Activated CD8-positive, alpha-beta T cell treated with anti-CD3 and anti-CD28 coated beads, Interleukin-2, amount 10 ng/mL, durations not matched to agents 7 days and 5 days (primary cell): ENCODE data around the gene SLC25A21. TPM values are rescaled to one million over a fixed set of nuclear protein-coding genes. Genes with fewer than 3 reads are reported as not detected.

Experiments used
- ATAC-seq: fragments of 150-1000 bp; cut with Tn5 transposase; one replicate; pipeline ENCODE4 v1.10.0; 2021; ENCODE audit warnings: moderate library complexity
- CTCF ChIA-PET: fragments of 350-600 bp; sonication (Branson Sonifier 250); formaldehyde crosslinking; loops from one replicate; lab custom pipeline; 2021; ENCODE audit warnings: antibody characterized with exemption; lab: Charles Lee
- POLR2A ChIA-PET: fragments of 350-600 bp; sonication (Branson Sonifier 250); formaldehyde crosslinking; loops from one replicate; lab custom pipeline; 2021; ENCODE audit warnings: antibody characterized with exemption; lab: Charles Lee
- DNase-seq: peaks from one replicate; pipeline ENCODE4 v3.0.0-alpha.2; 2020
- H3K27ac Mint-ChIP-seq: one replicate; pipeline ENCODE4 v1.8.0; 2021; ENCODE audit warnings: mild to moderate bottlenecking, mixed read lengths
- H3K27me3 Mint-ChIP-seq: one replicate; pipeline ENCODE4 v1.8.0; 2021; ENCODE audit warnings: low read depth, mixed read lengths
- H3K36me3 Mint-ChIP-seq: one replicate; pipeline ENCODE4 v1.8.0; 2021; ENCODE audit warnings: low read depth, mixed read lengths
- H3K4me1 Mint-ChIP-seq: one replicate; pipeline ENCODE4 v1.8.0; 2021; ENCODE audit warnings: low read depth, mixed read lengths
- H3K4me3 Mint-ChIP-seq: one replicate; pipeline ENCODE4 v1.8.0; 2021; ENCODE audit warnings: mild to moderate bottlenecking, mixed read lengths
- H3K9me3 Mint-ChIP-seq: one replicate; pipeline ENCODE4 v1.8.0; 2022; ENCODE audit warnings: mixed read lengths; ENCODE audit not compliant: insufficient read depth
- total RNA-seq, 2 experiments: library from RNA; stranded (reverse); gene quantifications; one replicate each; pipeline ENCODE4 v1.2.3, GENCODE V29; 2021

The SLC25A21 gene
- total RNA-seq, 2 experiments from 2014 or later, result not detected

DNA sequence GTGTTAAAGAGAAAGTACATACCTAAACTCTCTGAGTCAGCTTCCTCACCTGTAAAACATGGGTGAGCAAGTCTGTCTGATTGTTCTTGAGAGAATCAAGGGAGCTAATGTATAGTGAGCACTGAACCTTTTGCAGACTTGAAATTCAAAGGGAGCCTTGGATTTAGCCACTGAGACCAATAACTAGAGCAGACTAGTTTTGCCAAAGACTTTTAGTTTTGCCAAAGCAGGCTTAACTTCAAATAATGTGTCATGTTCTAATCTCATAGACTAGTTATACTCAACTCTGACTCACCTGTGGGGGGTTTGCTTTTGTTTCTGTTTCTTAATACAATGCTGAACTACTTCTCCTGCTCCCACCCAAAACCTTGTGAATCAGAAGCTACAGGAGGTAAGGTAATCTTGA, 123.7 kb downstream of the SLC25A21 start:
- DNase-seq (no peak), ATAC-seq (no peak)
- Mint-ChIP-seq H3K9me3 (no peaks in the 10 kb centered on the region), H3K36me3 (no peaks in the 10 kb centered on the region), H3K4me1 (no peaks in the 10 kb centered on the region), H3K27me3 (no peaks in the 10 kb centered on the region), H3K27ac (no peak overlapping the region), H3K4me3 (no peak overlapping the region)
- ChIA-PET POLR2A (no interaction called here), CTCF (no interaction called here)

DNA sequence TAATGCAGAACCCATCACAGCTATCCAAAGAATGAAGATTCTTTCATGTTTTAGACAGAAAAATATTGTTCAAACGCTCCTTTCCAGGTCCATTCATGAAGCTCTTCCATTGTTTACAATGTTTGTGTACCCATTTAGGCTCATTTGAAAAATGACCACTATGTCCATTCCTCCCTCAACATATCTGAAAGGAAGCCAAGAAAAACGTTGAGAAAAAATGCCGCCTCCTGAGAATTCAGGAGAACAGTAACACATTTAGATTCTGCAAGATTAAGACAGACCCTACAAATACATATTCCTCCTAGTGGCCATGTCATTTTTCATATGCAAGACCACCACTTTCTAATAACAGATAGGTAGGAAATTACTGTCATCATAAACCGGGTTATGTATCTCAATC, 124.4 kb downstream of the SLC25A21 start:
- ChIA-PET CTCF (no interaction called here), POLR2A (no interaction called here)
- no peaks in the 10 kb centered on the region for H3K27me3 Mint-ChIP-seq
- H3K27ac Mint-ChIP-seq, result no peak overlapping the region
- H3K36me3 Mint-ChIP-seq, result no peaks in the 10 kb centered on the region
- ATAC-seq (no peak), DNase-seq (no peak)
- H3K9me3 Mint-ChIP-seq, result no peaks in the 10 kb centered on the region
- no peaks in the 10 kb centered on the region for H3K4me1 Mint-ChIP-seq
- H3K4me3 Mint-ChIP-seq, result no peak overlapping the region

DNA sequence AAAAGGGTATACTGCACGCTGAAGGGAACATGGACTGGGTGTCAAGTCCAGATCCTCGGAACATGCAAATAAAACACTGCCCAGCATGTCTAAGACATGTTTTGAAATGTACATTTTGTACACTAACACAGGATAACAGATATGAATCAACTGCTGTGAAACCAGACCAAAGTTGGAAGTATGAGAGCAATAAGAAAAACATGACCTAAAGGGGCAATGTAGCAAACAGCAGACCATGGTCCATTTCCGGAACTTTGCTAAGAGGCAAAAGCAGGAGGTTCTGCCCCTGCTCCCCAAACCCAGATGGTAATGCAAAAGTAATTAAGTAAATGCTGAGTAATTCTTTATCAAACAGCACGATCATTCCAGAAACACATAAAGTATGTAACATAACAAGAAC, 125.2 kb downstream of the SLC25A21 start:
- ATAC-seq (no peak), DNase-seq (no peak)
- Mint-ChIP-seq H3K27me3 (no peaks in the 10 kb centered on the region), H3K4me1 (no peaks in the 10 kb centered on the region), H3K36me3 (no peaks in the 10 kb centered on the region), H3K4me3 (no peak overlapping the region), H3K27ac (no peak overlapping the region), H3K9me3 (no peaks in the 10 kb centered on the region)
- POLR2A ChIA-PET, result no interaction called here
- CTCF ChIA-PET, result no interaction called here

DNA sequence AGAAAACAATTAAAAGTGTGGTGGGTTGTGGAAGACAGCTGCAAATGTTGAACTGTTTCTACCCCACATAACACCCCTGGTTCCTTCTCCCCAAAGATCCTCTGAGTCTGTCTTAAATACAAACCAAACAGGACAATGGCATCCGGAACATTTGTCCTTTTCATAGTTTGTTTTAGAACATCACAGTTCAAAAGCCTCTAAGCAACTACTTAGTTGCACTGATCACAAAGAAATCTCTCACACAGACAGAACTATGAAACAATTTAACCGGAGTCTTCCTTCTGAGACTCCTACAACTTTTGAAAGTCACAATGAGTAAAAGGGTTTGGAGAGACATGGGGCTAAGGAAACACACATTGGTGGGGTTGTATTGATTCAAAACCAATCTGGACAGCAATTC, 125.6 kb downstream of the SLC25A21 start:
- Mint-ChIP-seq H3K9me3 (no peaks in the 10 kb centered on the region), H3K4me3 (no peak overlapping the region), H3K27ac (no peak overlapping the region), H3K36me3 (no peaks in the 10 kb centered on the region), H3K4me1 (no peaks in the 10 kb centered on the region), H3K27me3 (no peaks in the 10 kb centered on the region)
- ChIA-PET CTCF (no interaction called here), POLR2A (no interaction called here)
- ATAC-seq, result no peak
- DNase-seq, result no peak

DNA sequence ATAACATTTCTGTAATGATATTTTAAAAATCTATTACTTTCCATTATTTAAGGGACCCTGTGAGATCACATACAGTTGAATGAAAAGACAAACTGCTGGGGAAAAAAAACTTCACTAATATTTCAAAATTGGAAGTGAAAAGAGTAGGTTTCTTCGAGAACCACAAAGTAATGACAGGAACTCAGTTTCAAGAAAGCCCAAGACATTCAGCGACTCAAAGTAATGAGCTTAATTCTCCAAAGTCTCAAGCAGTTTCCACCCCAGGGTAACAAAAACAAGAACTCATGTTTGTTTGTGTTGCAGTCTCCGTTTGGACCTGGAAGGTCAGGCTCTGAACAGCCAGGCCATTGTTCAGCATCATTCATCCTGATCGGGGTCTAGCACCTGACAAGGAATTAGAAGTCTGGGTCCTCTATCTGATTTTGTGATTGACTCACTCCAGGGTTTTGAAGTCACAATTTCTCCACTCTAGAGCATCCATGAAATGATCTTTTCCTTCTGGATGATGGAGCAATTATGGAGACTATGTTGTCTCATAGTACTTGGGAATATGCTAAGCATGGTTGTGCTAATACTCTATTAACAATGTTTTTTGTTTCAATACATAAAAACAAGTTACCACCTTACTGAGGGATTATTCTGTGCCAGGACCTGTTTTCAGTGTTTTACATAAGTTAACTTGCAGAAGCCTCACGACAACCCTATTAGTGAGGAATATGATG, 126.9 kb downstream of the SLC25A21 start:
- Mint-ChIP-seq H3K27me3 (no peaks in the 10 kb centered on the region), H3K27ac (no peak overlapping the region), H3K4me1 (no peaks in the 10 kb centered on the region), H3K36me3 (no peaks in the 10 kb centered on the region), H3K9me3 (no peaks in the 10 kb centered on the region), H3K4me3 (no peak overlapping the region)
- ATAC-seq (no peak), DNase-seq (no peak)
- CTCF ChIA-PET, result no interaction called here
- POLR2A ChIA-PET, result no interaction called here

DNA sequence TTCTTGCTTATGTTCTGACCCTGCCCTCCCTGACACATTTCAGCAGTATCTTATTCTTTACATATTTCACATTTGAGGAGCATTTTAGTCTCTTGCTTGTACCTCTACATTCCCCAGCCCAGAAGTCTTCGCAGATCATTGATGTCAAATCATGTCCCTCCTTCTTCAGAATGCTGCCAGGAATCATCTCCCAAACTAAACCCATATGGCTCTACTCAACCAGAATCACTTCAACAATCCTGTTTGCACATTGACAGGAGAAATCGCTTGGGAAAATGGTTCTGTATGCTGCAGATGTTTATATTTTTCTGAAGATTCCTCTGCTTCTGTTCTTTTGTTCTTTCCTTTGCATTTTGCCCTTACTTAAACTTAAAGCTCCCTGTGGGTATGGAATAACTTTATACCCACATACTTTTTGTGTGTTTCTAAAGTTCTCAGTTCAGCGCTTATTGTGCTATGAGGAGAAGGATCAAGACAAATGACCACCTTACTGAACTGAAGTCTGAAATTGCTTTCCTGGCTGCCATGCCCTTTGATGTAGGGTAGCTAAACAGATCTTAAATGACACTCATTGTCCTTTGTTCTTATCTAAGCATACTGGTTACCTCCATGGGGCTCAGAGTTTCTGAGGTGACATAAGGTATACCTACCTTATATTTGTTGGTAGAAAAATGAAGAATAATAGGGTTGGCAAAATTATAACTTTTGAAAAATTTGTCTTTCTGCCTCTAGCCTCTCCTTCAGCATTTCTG, 134.6 kb downstream of the SLC25A21 start:
- Mint-ChIP-seq H3K36me3 (no peaks in the 10 kb centered on the region), H3K27me3 (no peaks in the 10 kb centered on the region), H3K9me3 (no peaks in the 10 kb centered on the region), H3K4me3 (no peak overlapping the region), H3K27ac (no peak overlapping the region), H3K4me1 (no peaks in the 10 kb centered on the region)
- ATAC-seq (no peak), DNase-seq (no peak)
- CTCF ChIA-PET, result no interaction called here
- POLR2A ChIA-PET, result no interaction called here

DNA sequence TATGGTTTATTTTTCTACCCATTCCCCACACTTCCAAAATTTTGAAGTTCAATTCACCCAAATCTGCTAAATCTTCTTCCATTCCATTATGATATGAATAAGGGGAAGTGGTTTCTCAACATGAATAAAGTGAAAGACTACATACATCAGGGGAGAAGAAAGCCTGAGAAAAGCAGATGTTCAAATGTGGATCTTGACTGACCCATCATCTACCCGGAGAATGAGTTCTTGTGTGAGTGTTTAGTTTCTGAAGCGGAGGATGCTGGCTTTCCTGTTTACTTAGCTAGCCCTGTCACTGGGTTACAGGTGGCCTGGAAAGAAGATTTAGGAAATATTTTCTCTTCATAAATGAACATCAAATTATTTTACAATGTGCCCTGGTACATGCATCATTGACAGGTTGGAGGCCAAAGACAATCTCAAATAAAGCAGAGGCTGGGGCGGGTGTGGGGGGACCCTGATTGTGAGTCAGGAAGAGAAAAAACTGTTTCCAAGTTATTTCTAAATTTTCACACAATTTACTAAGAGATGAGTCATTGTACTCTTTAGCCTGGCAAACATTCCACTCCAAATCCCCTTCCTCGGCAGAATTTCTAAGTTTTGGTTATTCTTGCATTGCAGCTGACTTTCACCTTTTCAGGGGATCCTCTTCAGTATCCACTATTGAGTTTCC, 135.6 kb downstream of the SLC25A21 start:
- ATAC-seq (no peak), DNase-seq (no peak)
- H3K27me3 Mint-ChIP-seq, result no peaks in the 10 kb centered on the region
- no peaks in the 10 kb centered on the region for H3K36me3 Mint-ChIP-seq
- H3K27ac Mint-ChIP-seq, result no peak overlapping the region
- ChIA-PET POLR2A (no interaction called here), CTCF (no interaction called here)
- no peak overlapping the region for H3K4me3 Mint-ChIP-seq
- no peaks in the 10 kb centered on the region for H3K9me3 Mint-ChIP-seq
- no peaks in the 10 kb centered on the region for H3K4me1 Mint-ChIP-seq

DNA sequence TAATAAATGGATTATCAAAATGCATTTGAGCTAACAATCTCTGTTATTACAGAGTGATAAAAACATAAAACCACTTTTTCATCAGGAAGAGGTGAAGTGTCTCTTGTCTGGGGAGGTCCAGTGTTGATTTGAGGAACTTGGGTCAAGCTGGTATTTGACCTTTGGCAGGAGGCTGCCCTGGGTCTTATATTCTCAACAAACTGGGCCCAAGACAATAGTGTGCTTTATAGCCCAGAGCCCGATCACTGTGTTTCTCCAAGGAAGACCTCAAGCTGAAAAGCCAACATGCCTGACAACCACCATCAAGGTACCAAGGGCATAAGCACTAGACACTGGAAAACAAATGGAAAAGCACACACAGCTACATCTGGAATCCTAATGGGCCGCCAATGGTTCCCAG, 137.0 kb downstream of the SLC25A21 start:
- Mint-ChIP-seq H3K36me3 (no peaks in the 10 kb centered on the region), H3K9me3 (no peaks in the 10 kb centered on the region), H3K27ac (no peak overlapping the region), H3K4me3 (no peak overlapping the region), H3K27me3 (no peaks in the 10 kb centered on the region), H3K4me1 (no peaks in the 10 kb centered on the region)
- no peak for ATAC-seq
- no peak for DNase-seq
- ChIA-PET CTCF (no interaction called here), POLR2A (no interaction called here)

DNA sequence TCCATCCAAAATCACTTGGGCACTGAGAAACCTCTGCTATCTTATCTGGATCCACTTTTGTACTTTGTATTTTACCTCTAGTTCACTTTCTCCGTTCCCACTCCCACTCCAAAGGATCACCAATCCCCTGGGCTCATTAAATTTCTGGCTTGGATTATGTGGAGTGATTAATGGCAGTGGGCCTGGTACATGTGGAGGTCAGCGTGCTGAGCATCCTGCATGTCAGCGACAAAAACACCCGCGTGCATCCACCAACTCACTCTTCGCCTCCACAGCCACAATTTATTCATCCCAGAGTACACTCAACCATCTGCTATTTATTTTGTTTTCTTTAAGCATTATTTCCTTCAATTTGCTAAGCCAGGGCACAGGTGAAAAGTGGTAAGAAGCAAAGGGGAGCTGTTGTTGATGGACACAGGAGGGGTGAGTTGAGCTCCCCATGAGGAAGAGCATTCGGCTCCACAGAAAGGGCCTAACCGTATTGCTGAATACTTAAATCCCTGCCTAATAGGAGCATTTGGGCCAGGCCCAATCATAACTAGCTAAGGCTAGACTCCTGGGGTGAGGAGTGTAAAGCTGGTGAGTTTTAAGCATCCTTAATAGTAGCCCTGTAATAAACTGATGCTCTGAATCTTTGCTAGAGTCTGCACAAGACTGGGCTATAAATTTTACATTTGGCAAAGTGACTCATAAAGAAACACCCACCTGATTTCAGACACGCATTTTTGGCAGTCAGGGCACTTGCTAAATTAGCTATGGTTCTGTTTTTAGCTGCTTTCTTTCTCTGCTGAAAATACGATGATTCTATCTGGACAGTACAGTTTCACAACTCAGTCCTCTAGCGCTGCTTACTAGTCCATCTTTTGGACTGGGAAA, 137.8 kb downstream of the SLC25A21 start:
- Mint-ChIP-seq H3K4me1 (no peaks in the 10 kb centered on the region), H3K27me3 (no peaks in the 10 kb centered on the region), H3K4me3 (no peak overlapping the region), H3K36me3 (no peaks in the 10 kb centered on the region), H3K9me3 (no peaks in the 10 kb centered on the region), H3K27ac (no peak overlapping the region)
- ChIA-PET CTCF (no interaction called here), POLR2A (no interaction called here)
- ATAC-seq (no peak), DNase-seq (no peak)

DNA sequence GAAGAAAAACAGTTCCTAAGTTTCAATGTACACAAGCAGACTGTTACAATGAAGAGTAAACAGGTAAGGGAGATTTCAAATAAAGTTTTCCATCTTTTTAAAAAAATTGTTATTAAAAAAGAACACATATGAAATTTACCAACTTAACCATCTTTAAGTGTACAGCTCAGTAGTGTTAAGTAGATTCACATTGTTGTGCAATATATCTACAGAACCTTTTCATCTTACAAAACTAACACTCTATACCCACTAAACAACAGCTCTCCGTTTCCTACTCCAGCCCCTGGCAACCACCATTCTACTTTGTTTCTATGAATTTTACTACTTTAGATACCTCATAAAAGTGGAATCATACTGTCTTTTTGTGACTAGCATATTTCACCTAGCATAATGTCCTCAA, 139.5 kb downstream of the SLC25A21 start:
- Mint-ChIP-seq H3K27me3 (no peaks in the 10 kb centered on the region), H3K4me3 (no peak overlapping the region), H3K27ac (no peak overlapping the region), H3K9me3 (no peaks in the 10 kb centered on the region), H3K4me1 (no peaks in the 10 kb centered on the region), H3K36me3 (no peaks in the 10 kb centered on the region)
- POLR2A ChIA-PET, result no interaction called here
- ATAC-seq (no peak), DNase-seq (no peak)
- CTCF ChIA-PET, result no interaction called here

DNA sequence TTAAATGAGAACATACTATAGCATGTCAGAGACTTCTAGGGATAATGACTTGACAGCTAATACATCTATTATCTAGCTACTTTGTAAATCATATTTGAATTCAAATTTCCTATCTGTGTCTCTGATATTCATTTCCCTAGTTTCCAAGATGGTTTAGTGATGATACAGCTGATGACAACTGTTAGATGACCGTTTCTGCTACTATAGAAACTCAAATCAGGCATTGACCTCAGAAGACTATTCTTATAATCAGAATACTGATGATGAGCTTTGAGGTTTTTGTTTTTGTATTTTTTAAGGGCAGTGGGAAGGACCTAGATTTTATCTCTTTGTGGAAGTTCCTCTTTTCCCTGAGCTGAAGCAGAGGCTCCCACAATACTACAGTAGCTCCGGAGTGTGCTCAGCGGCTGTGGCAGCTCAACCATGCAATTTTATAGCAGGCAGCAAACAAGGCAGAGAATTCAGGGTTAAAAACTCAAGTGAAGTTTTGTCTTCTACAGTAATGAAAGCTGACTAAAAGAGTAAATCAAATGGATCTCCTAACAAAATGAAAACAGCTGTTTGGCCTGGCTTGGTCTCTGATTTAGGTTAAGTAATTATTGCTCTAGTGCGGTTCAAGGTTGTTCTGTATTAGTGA, 145.1 kb downstream of the SLC25A21 start:
- ChIA-PET CTCF (no interaction called here), POLR2A (no interaction called here)
- H3K4me3 Mint-ChIP-seq, result no peak overlapping the region
- H3K27ac Mint-ChIP-seq, result no peak overlapping the region
- DNase-seq (no peak), ATAC-seq (no peak)
- H3K4me1 Mint-ChIP-seq, result no peaks in the 10 kb centered on the region
- no peaks in the 10 kb centered on the region for H3K9me3 Mint-ChIP-seq
- no peaks in the 10 kb centered on the region for H3K36me3 Mint-ChIP-seq
- no peaks in the 10 kb centered on the region for H3K27me3 Mint-ChIP-seq
